Gastroesophageal sphincter (tissue), 4 donors: ENCODE measurements around the gene INSIG1. TPM values are rescaled to one million over a fixed set of nuclear protein-coding genes. Genes with fewer than 3 reads are reported as not detected.

Experiments
- ATAC-seq: fragments of 150-250 bp; one replicate; pipeline ENCODE4 v1.9.1; 2016; ENCODE audit warnings: mild to moderate bottlenecking, moderate library complexity
- H3K27ac ChIP-seq, 4 donors: fragments of 200-600 bp; sonication (generic) in 3 of 4; 1 replicate in 3 of 4; 2 replicates in 1 of 4; pipeline ENCODE4 v1.5.1; 2016 to 2019
- H3K27me3 ChIP-seq: fragments of 200-600 bp; sonication (generic); one replicate; pipeline ENCODE4 v1.5.1; 2019
- H3K36me3 ChIP-seq, 2 donors: fragments of 200-600 bp; sonication (generic); one replicate each; pipeline ENCODE4 v1.5.1; 2019; ENCODE audit warnings: control low read depth in 1 of 2
- H3K4me1 ChIP-seq, 3 donors: fragments of 200-600 bp; sonication (generic); 1 replicate in 2 of 3; 2 replicates in 1 of 3; pipeline ENCODE4 v1.5.1; 2016 to 2019; ENCODE audit warnings: control low read depth in 2 of 3
- H3K4me3 ChIP-seq, 2 donors: fragments of 200-600 bp; sonication (generic); one replicate each; pipeline ENCODE4 v1.5.1; 2019; ENCODE audit warnings: mild to moderate bottlenecking in 1 of 2, moderate library complexity in 1 of 2
- H3K9me3 ChIP-seq, 3 donors: fragments of 200-600 bp; sonication (generic); one replicate each; pipeline ENCODE4 v1.5.1; 2017 to 2019; ENCODE audit warnings: control low read depth in 2 of 3
- EP300 ChIP-seq: sonication (generic); formaldehyde crosslinking; IDR thresholded peaks from one replicate; pipeline ENCODE4 v1.6.1; 2017; ENCODE audit warnings: antibody characterized with exemption, mild to moderate bottlenecking
- POLR2A ChIP-seq, 2 donors: fragments of 450-650 bp; IDR thresholded peaks; one replicate each; pipeline ENCODE4 v1.6.1; 2017; ENCODE audit warnings: antibody characterized with exemption in 2 of 2, mild to moderate bottlenecking in 2 of 2, moderate library complexity in 1 of 2
- POLR2AphosphoS5 ChIP-seq: sonication (generic); formaldehyde crosslinking; IDR thresholded peaks from one replicate; pipeline ENCODE4 v1.6.1; 2017; ENCODE audit warnings: antibody characterized with exemption
- WGBS, 2 donors: methylation state at CpG; one replicate each; pipeline ENCODE4 v1.1.5; 2018; ENCODE audit warnings: low coverage in 1 of 2; 5-methylcytosine and 5-hydroxymethylcytosine counted together
- total RNA-seq, 4 donors: library from RNA; depleted of rRNA; stranded (reverse); fragments of >200 nt; gene quantifications; one replicate each; pipeline ENCODE4 v1.1.0, GENCODE V29; 2016
- TF ChIP-seq, protein P1 (sequence below), 4 experiments: fragments of 200-600 bp in 2 of 4; fragments of 450-650 bp in 2 of 4; sonication (generic) in 1 of 4; IDR thresholded peaks; one replicate each; pipeline ENCODE4 v1.5.1; 2017 to 2019; ENCODE audit warnings: antibody characterized with exemption in 4 of 4, mild to moderate bottlenecking in 2 of 4, moderate library complexity in 2 of 4

Gene INSIG1
- total RNA-seq, 4 donors from 2014 or later, result 18.8 to 52.1 (median 30.7) TPM

DNA sequence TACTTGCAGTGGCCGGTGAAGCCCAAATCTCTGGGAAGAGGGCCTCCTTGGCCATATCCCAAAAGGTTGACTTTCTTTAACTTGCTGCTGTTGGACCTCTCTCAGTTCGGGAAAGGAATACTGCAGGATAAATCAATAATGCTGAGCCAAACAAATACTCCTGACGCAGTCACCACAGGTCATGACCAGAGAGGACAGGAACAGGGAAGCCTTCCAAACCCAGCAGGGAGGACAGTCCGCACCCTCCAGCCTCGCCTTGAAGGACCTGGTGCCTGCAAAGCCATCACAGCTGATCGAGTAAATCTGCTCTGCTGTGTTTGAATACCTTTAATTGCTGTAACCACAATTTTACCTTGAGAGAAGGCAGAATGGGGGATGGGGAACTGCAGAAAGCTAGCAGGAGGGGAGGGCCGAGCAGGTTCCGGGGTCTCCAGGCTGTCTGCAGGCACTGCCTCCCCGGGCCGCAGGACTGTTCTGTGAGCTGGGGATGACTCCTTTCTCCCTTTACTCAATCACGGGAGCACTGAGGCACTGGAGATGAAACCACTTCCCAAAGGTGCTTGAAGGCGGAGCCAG is 20.8 kb upstream of the INSIG1 start:
- Histone ChIP-seq H3K4me1 (peaks cover 0 to 5% (median 0%) of the 10 kb centered on the region in 3 donors), H3K27me3 (peaks cover 56% of the 10 kb centered on the region), H3K36me3 (no peaks in the 10 kb centered on the region), H3K9me3 (no peaks in the 10 kb centered on the region), H3K4me3 (no peak overlapping the region), H3K27ac (no peak overlapping the region)
- no peak for ATAC-seq
- 61 to 65% methylated on average over 6 to 8 of the region's 12 CpGs for WGBS, 2 donors
- no peak for TF ChIP-seq POLR2A (IDR thresholded peaks at IDR 0.05)
- no peak for TF ChIP-seq EP300
- TF ChIP-seq, protein P1, sequence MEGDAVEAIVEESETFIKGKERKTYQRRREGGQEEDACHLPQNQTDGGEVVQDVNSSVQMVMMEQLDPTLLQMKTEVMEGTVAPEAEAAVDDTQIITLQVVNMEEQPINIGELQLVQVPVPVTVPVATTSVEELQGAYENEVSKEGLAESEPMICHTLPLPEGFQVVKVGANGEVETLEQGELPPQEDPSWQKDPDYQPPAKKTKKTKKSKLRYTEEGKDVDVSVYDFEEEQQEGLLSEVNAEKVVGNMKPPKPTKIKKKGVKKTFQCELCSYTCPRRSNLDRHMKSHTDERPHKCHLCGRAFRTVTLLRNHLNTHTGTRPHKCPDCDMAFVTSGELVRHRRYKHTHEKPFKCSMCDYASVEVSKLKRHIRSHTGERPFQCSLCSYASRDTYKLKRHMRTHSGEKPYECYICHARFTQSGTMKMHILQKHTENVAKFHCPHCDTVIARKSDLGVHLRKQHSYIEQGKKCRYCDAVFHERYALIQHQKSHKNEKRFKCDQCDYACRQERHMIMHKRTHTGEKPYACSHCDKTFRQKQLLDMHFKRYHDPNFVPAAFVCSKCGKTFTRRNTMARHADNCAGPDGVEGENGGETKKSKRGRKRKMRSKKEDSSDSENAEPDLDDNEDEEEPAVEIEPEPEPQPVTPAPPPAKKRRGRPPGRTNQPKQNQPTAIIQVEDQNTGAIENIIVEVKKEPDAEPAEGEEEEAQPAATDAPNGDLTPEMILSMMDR (IDR thresholded peaks at IDR 0.05), result no peak
- TF ChIP-seq POLR2AphosphoS5, result no peak

- Histone ChIP-seq H3K27ac (no peak overlapping the region), H3K27me3 (peaks cover 56% of the 10 kb centered on the region), H3K4me1 (peaks cover 0 to 5% (median 0%) of the 10 kb centered on the region in 3 donors), H3K36me3 (no peaks in the 10 kb centered on the region), H3K4me3 (no peak overlapping the region), H3K9me3 (no peaks in the 10 kb centered on the region)
- no peak for ATAC-seq
- WGBS, 2 donors, result 70 to 72% methylated on average over 8 to 9 of the region's 10 CpGs
- TF ChIP-seq, protein P1 (IDR thresholded peaks at IDR 0.05), result no peak
- TF ChIP-seq POLR2AphosphoS5 (no peak), POLR2A (IDR thresholded peaks at IDR 0.05) (no peak), EP300 (no peak)
Observed at GRCh38 chr7:155277385-155277994, 20.2 kb upstream of the INSIG1 start.

DNA sequence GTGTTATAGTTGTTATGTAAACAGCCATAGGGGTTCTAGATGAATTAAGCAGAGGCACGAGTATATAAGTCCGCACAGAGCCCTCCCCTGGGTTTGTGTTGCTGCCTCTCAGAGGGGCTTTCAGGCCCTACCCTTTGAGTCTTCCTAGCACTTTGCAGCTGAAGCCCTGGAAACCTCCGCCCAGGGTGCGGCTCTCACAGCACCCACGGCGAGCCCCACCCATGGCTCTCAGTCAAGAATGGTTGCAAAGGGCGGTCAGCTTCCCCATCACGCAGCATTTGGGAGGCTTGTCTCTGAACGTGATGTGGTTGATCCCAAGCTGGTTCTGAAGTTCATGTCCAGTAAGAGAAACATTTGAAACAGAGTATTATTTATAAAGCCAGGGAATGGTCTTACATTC is 18.8 kb upstream of the INSIG1 start:
- no peak for ATAC-seq
- WGBS, 2 donors, result 60 to 72% methylated on average over 1 to 4 of the region's 9 CpGs

GRCh38 chr7:155279787-155280445 is 17.8 kb upstream of the INSIG1 start:
- peaks cover 64% of the 10 kb centered on the region for H3K27me3 ChIP-seq
- TF ChIP-seq, protein P1 (IDR thresholded peaks at IDR 0.05), result no peak
- TF ChIP-seq POLR2A (IDR thresholded peaks at IDR 0.05), result no peak
- TF ChIP-seq POLR2AphosphoS5, result no peak
- no peak for TF ChIP-seq EP300
- no peak overlapping the region for H3K4me3 ChIP-seq
- ATAC-seq, result no peak
- no peaks in the 10 kb centered on the region for H3K36me3 ChIP-seq
- 83 to 86% methylated on average over 12 to 13 of the region's 14 CpGs for WGBS, 2 donors
- H3K27ac ChIP-seq, result no peak overlapping the region
- H3K4me1 ChIP-seq, result no peaks in the 10 kb centered on the region
- H3K9me3 ChIP-seq, result no peaks in the 10 kb centered on the region

More for the DNA sequence above, 18.8 kb upstream of the INSIG1 start:
- peaks cover 59% of the 10 kb centered on the region for H3K27me3 ChIP-seq
- no peak overlapping the region for H3K27ac ChIP-seq
- H3K9me3 ChIP-seq, result no peaks in the 10 kb centered on the region
- H3K36me3 ChIP-seq, result no peaks in the 10 kb centered on the region
- TF ChIP-seq POLR2AphosphoS5, result no peak
- no peak for TF ChIP-seq EP300
- TF ChIP-seq, protein P1 (IDR thresholded peaks at IDR 0.05), result no peak
- no peak for TF ChIP-seq POLR2A (IDR thresholded peaks at IDR 0.05)
- H3K4me1 ChIP-seq, result peaks cover 0 to 5% (median 0%) of the 10 kb centered on the region in 3 donors
- no peak overlapping the region for H3K4me3 ChIP-seq
